Retinal pigment epithelial cell (primary cell): ENCODE data around the gene ADAMTSL4.

Experiments
- DNase-seq: peaks from one replicate; pipeline ENCODE4 v3.0.0-alpha.2; 2010; ENCODE audit warnings: low read depth
- H3K4me3 ChIP-seq: 2 replicates; pipeline ENCODE4 v1.5.1; 2011; ENCODE audit warnings: mild to moderate bottlenecking, low read length, control low read depth, moderate library complexity
- TF ChIP-seq, protein P1 (sequence below): conservative IDR thresholded peaks from 2 replicates; pipeline ENCODE4 v1.5.1; 2011; ENCODE audit warnings: low read depth, low read length, control low read depth, inconsistent platforms

Gene ADAMTSL4

GRCh38 chr1:150535511-150536287, 13.5 kb upstream of the ADAMTSL4 start:
- TF ChIP-seq, protein P1, sequence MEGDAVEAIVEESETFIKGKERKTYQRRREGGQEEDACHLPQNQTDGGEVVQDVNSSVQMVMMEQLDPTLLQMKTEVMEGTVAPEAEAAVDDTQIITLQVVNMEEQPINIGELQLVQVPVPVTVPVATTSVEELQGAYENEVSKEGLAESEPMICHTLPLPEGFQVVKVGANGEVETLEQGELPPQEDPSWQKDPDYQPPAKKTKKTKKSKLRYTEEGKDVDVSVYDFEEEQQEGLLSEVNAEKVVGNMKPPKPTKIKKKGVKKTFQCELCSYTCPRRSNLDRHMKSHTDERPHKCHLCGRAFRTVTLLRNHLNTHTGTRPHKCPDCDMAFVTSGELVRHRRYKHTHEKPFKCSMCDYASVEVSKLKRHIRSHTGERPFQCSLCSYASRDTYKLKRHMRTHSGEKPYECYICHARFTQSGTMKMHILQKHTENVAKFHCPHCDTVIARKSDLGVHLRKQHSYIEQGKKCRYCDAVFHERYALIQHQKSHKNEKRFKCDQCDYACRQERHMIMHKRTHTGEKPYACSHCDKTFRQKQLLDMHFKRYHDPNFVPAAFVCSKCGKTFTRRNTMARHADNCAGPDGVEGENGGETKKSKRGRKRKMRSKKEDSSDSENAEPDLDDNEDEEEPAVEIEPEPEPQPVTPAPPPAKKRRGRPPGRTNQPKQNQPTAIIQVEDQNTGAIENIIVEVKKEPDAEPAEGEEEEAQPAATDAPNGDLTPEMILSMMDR, result no peak
- DNase-seq, result no peak

DNA sequence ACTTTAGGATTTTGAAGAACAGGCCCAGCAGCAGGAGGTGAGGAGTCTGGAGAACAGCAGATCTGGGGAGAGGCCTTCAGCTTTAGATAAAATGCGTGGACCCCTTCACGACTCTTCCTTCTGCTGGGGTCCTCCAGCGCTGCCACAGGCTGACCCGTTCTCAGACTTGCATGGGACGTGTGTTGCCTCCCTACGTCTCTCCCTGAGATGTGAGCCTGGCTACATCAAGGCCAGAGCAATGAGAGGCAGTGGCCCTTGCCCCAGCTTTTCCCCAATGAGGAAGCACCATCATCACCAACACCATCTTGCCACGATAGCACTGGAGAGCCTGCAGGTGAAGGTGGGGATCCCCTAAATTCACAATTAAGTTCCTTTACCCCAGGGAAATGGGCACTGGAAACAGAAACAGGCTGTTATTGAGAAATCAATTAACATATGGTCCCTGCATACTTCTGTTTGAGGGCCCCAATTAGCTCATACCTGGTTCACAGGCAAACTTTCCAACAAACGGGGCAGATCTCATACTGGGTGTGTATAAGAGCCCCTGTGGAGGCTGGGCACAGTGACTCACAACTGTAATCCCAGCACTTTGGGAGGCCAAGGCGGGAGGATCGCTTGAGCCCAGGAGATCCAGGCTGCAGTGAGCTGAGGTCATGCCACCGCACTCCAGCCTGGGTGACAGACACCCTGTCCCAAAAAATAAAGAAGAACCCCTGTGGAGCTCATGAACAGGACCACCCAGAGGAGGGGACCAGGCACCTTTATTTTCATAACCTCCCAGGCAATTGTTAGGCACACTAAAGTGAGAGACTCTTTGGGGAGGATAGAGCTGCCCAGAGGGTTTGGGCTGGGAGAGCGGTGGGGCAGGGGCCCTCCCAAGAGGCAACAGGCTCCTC, 12.1 kb upstream of the ADAMTSL4 start:
- no peak overlapping the region for H3K4me3 ChIP-seq
- TF ChIP-seq, protein P1, result no peak
- no peak for DNase-seq

More at GRCh38 chr1:150535511-150536287, 13.5 kb upstream of the ADAMTSL4 start:
- no peak overlapping the region for H3K4me3 ChIP-seq

GRCh38 chr1:150537732-150538684, 11.2 kb upstream of the ADAMTSL4 start:
- H3K4me3 ChIP-seq, result no peak overlapping the region
- DNase-seq, result no peak
- TF ChIP-seq, protein P1, result peak; percentile 11

DNA sequence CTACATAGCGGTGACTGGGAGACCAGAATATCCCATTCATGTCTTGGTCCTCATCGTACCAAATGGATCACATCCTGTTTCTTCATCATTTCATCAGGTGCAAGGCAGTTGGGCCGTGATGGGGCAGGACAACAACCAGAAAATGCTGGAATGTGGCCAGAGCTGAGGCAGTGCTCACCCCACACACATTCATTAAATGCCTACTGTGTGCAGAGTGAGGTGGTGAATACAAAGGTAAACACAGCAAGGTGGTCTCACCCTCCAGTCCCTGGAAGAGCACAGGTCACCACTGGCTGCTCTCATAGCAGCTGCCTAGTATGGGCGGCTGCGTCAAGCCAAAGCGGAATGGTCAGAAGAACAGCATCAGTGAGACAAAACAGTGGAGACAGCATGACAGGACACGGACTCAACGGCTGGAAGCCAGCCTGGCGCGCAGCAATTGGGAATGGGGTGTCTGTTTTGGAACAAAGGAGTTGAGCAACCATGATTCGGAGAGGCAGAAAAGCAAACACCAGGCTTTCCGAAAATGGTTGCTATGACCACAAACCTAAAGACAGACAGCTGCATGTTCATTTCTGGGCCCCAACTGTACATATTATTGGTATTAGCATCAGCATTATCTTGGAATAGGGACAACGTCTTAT, 5.6 kb upstream of the ADAMTSL4 start:
- H3K4me3 ChIP-seq, result no peak overlapping the region
- TF ChIP-seq, protein P1, result no peak
- no peak for DNase-seq

- no peak for DNase-seq
- TF ChIP-seq, protein P1, result no peak
- H3K4me3 ChIP-seq, result no peak overlapping the region
Measured at GRCh38 chr1:150544204-150544603, 5.0 kb upstream of the ADAMTSL4 start.

GRCh38 chr1:150545486-150546032, 3.6 kb upstream of the ADAMTSL4 start:
- DNase-seq, result no peak
- TF ChIP-seq, protein P1, result no peak

More at GRCh38 chr1:150545486-150546032, 3.6 kb upstream of the ADAMTSL4 start:
- no peak overlapping the region for H3K4me3 ChIP-seq
